HG03159 (cell line): ENCODE measurements around the gene PARD3B.
A peak's percentile ranks its signal among the peaks of the same experiment; 100 is the strongest.

Experiments used
- ATAC-seq: cut with Tn5 transposase; IDR thresholded peaks from one replicate; pipeline ENCODE4 v1.9.1; 2021; ENCODE audit warnings: mild to moderate bottlenecking, moderate library complexity; ENCODE audit not compliant: unreplicated experiment

The PARD3B gene

GRCh38 chr2:205089958-205090357 lies 544.7 kb downstream of the PARD3B start:
- no peak for ATAC-seq

- ATAC-seq: no peak
Observed at GRCh38 chr2:205091411-205091810, 546.1 kb downstream of the PARD3B start.

GRCh38 chr2:205094031-205094430 lies 548.8 kb downstream of the PARD3B start:
- ATAC-seq: no peak

GRCh38 chr2:205103699-205104098 lies 558.4 kb downstream of the PARD3B start:
- ATAC-seq: no peak

GRCh38 chr2:205107810-205108209 lies 562.5 kb downstream of the PARD3B start:
- no peak for ATAC-seq

- no peak for ATAC-seq
Observed at GRCh38 chr2:205115511-205115910, 570.2 kb downstream of the PARD3B start.

- ATAC-seq: no peak
Observed at GRCh38 chr2:205117125-205117524, 571.9 kb downstream of the PARD3B start.

GRCh38 chr2:205119136-205119535 lies 573.9 kb downstream of the PARD3B start:
- no peak for ATAC-seq

GRCh38 chr2:205128726-205129125 lies 583.5 kb downstream of the PARD3B start:
- no peak for ATAC-seq

GRCh38 chr2:205129531-205129930 lies 584.3 kb downstream of the PARD3B start:
- no peak for ATAC-seq

- ATAC-seq: no peak
Observed at GRCh38 chr2:205130111-205130829, 585.0 kb downstream of the PARD3B start.

GRCh38 chr2:205133544-205133943 lies 588.3 kb downstream of the PARD3B start:
- no peak for ATAC-seq

- no peak for ATAC-seq
Observed at GRCh38 chr2:205138735-205139134, 593.5 kb downstream of the PARD3B start.

- ATAC-seq: peak; percentile 77
Observed at GRCh38 chr2:205139822-205140463, 594.7 kb downstream of the PARD3B start.

- ATAC-seq: no peak
Observed at GRCh38 chr2:205141381-205141780, 596.1 kb downstream of the PARD3B start.

- no peak for ATAC-seq
Observed at GRCh38 chr2:205145888-205146287, 600.6 kb downstream of the PARD3B start.

GRCh38 chr2:205148755-205149154 lies 603.5 kb downstream of the PARD3B start:
- ATAC-seq: no peak

GRCh38 chr2:205156457-205156856 lies 611.2 kb downstream of the PARD3B start:
- no peak for ATAC-seq

- ATAC-seq: no peak
Observed at GRCh38 chr2:205158404-205158803, 613.1 kb downstream of the PARD3B start.

- no peak for ATAC-seq
Observed at GRCh38 chr2:205161156-205161839, 616.0 kb downstream of the PARD3B start.

- no peak for ATAC-seq
Observed at GRCh38 chr2:205166745-205167144, 621.5 kb downstream of the PARD3B start.

GRCh38 chr2:205169012-205169411 lies 623.7 kb downstream of the PARD3B start:
- no peak for ATAC-seq
